Measurements from ENCODE around the gene MBD3L2B.

GRCh38 chr19:6970443-6970842 is 50.8 kb downstream of the MBD3L2B start:
- TF ChIP-seq CTCF (IDR thresholded peaks at IDR 0.05) (no peak), POLR2A (IDR thresholded peaks at IDR 0.05) (no peak), POLR2AphosphoS5 (IDR thresholded peaks at IDR 0.05) (no peak)

Data from sigmoid colon (tissue), 4 donors.